DOHH2 (cell line): ENCODE measurements around the gene UBR1.

Source experiments
- CTCF ChIP-seq: fragments of 200-600 bp; sonication (generic); IDR thresholded peaks from one replicate; pipeline ENCODE4 v1.5.1; 2014; ENCODE audit warnings: antibody characterized with exemption, mild to moderate bottlenecking, low read depth, low read length; ENCODE audit not compliant: poor library complexity, severe bottlenecking
- EZH2phosphoT487 ChIP-seq: fragments of 200-600 bp; sonication (generic); IDR thresholded peaks from 2 replicates; pipeline ENCODE4 v1.6.1; 2017; ENCODE audit warnings: borderline replicate concordance, mild to moderate bottlenecking, antibody characterized with exemption, low read length, moderate library complexity, mixed read lengths

GRCh38 chr15:42903388-42904324, 202.2 kb downstream of the UBR1 start:
- no peak for TF ChIP-seq CTCF
- no peak for TF ChIP-seq EZH2phosphoT487
